Left renal cortex interstitium (tissue), 4 donors: Measurements from ENCODE around the gene MAP6D1. TPM values are rescaled to one million over a fixed set of nuclear protein-coding genes. Genes with fewer than 3 reads are reported as not detected.

Experiments used
- polyA plus RNA-seq, 4 donors: library from polyadenylated mRNA; unstranded; fragments of 120-200 nt; gene quantifications; one replicate each; pipeline ENCODE4 v1.2.1, GENCODE V29; 2013; ENCODE audit not compliant: insufficient read length in 4 of 4

MAP6D1 gene
- polyA plus RNA-seq, 4 donors: 0.58 to 1.6 (median 1.3) TPM

Other genes with a start within 250 kb of the MAP6D1 start
- gene KLHL24, start 190.0 kb downstream of the MAP6D1 start, polyA plus RNA-seq: 10 to 100 TPM; 45.3 to 54.7 (median 47.2) TPM
- gene YEATS2, start 127.8 kb downstream of the MAP6D1 start, polyA plus RNA-seq: 10 to 100 TPM; 31.5 to 43.6 (median 36.9) TPM
- gene PARL, start 59.3 kb upstream of the MAP6D1 start, polyA plus RNA-seq: 10 to 100 TPM; 47.7 to 59.3 (median 56.8) TPM
- gene ABCC5, start 192.3 kb upstream of the MAP6D1 start, polyA plus RNA-seq: 10 to 100 TPM; 36.9 to 75.1 (median 60.8) TPM
- gene HTR3D, start 206.2 kb upstream of the MAP6D1 start, polyA plus RNA-seq: not detected
- gene HTR3C, start 227.5 kb upstream of the MAP6D1 start, polyA plus RNA-seq: not detected